NCI-H2107 (cell line): ENCODE data around the gene GUCY2F.

Source experiments
- DNase-seq: peaks from one replicate; lab custom pipeline; 2025; lab: John Stamatoyannopoulos, UW

The GUCY2F gene

DNA sequence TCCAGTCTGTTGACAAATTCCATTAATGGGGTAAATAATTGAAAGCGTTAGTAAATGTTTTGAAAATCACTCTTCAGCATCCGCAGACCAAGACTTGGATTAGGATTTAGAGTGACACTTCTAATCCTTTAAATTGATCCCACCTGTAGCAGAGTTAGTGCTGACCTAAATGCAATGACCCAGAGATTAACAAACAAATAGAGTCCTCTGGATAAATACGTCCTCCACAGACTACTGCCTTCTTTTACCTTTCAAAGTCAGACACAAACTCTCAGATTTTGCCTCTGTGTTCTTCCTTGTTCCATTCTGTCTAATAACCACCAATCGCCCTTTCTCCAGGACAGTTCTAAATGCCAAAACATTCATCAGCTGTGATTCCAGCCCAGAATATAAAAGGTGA is at the start of gene GUCY2F:
Gene GUCY2F, minus strand, starts transcription at position 101 of the 400 bp plus-strand sequence. CDS start 6,150 bp downstream, outside the sequence.
- no peak for DNase-seq

DNA sequence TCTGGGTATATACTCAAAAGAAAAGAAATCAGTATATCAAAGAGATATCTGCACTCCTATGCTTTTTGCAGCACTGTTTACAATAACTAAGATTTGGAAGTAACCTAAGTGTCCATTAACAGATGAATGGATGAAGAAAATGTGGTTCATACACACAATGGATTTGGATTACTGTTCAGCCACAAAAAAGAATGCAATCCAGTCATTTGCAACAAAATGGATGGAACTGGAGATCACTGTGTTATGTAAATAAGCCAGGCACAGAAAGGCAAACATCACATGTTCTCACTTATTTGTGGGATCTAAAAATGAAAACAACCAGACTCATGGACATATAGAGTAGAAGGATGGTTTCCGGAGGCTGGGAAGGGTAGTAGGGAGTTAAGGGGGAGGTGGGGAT is 37.1 kb upstream of the GUCY2F start:
- no peak for DNase-seq

- no peak for DNase-seq
These were observed 29.2 kb upstream of the GUCY2F start for GRCh38 chrX:109511113-109511512.

GRCh38 chrX:109508915-109509314 is 27.0 kb upstream of the GUCY2F start:
- no peak for DNase-seq

DNA sequence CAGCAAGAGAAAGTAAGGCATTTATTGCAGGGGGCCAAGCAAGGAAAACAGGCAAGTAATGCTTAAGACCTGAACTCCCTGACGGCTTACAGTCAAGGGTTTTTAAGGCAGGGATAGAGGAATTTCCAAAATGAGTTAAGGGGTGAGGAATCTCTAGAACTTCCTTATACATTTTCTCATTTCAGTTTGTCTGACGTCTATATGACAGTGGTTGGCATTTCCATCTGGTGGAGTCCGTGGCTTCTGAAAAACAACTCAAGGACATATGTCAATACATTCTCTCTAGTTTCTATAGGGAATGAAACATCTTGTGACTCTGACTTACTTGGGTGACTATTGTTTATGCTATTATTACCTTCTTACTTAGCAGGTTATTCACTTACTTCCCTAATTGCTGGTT is 19.3 kb upstream of the GUCY2F start:
- no peak for DNase-seq

- no peak for DNase-seq
These were observed 16.5 kb upstream of the GUCY2F start for GRCh38 chrX:109498434-109498833.

- DNase-seq = no peak
These were observed 7.3 kb upstream of the GUCY2F start for GRCh38 chrX:109489174-109489573.

GRCh38 chrX:109487640-109488039 is 5.8 kb upstream of the GUCY2F start:
- no peak for DNase-seq

GRCh38 chrX:109485470-109486340 is 3.8 kb upstream of the GUCY2F start:
- no peak for DNase-seq

DNA sequence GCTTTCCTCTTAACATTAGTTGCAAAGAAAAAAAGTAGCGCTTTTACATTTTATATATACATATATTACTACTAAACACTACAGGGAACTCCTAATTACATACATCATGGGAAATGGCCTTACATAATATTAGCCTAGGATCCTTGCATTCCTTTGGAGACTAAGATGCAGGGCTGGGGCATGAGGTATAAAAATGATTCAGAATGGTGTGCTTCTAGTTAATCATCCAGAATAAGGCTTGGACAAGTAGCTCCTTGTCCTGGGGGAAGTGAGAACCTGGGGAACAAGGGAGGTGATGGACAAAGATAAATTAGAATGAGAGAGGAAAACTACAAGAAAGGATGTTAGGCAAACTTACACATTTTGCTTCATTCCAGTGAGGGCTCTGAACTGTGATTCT is 3.0 kb upstream of the GUCY2F start:
- DNase-seq = no peak

DNA sequence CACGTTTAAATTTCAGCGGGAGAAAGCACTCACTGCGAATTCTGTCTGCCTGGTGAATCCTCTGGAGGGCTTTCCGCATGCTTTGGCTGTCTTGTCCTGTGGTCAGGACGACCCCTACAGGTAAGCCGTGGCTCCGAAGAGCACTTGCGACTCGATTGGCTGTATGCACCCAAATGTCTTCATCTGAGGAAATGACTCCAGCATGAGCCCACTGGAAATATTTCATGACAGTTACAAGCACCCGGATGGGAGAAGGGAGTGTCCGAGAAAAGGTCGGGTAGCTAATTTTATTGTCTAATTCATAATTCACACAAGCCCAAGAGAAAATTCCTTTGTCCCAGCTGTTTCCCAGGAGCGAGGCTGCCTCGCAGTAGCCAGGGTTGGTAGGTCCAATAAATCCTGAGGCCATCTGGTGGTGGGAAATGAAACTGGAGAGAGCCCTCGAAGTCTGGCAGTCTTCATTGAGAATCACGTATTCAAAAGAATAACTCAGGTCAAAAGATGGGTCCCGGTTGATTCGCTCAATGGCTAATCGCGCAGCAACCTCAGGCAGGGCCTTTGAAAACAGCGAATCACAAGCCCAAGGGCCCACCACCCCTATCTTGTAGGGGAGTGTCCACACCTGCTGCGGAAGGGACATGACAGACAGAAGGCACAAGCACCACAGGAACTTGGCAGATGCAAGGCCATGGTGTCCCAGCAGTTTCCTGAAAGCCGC is 6.6 kb downstream of the GUCY2F start:
- peak; percentile 15 for DNase-seq

DNA sequence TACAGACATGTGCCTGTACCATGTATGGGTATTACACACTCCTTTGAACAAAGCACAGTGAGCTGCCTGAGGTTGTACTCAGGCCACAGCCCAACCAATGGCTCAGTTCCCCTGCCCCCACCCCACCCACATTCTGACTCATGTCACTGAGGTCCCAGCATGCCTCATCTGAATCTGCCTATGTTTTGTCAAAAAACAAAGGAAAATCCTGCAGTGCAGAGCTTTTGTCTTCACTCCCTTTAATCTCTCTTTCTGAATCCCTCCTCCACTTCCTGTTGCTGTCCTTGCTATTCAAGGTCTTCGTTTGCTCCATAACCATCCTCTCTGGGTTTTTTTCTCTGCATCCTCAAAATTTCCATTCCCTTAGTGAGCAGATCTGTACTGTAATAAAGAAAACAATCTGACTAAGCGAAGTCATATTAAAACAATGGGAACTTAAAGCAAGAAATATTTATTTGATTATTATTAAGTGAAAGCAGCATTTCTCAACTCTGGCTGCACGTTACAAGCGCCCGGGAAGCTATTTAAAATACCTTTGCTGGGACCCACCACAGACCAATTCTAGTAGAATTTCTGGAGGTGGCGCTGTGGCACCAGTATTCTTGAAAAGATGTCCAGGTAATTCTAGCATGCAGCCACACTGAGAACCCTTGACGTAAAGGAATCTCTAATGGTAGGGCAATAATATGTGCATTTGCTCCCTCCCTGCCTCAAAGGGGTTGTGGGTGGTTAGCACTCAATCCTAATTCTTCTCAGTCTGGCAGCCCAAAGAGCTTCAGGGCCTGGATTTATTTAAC is 8.7 kb downstream of the GUCY2F start:
- DNase-seq = no peak

- DNase-seq = no peak
These were observed 17.7 kb downstream of the GUCY2F start for GRCh38 chrX:109464231-109464630.

DNA sequence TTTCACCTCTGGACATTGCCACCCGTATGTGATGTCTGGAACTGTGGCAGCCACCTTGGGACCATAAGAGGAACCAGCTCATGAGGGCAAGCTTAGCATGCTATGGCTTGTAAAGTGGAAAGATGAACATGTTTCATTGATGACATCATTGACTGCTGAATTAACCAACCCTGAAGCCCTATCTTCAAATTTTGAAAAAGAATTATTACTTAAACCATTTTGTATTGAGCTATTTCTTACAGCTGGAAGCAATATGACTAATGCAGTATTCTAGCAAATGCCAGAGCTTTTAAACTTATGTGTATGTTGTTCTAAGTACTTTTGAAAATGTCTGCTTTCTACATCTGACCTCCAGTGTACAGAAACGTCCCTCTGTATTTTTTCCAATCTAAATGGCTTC is 18.1 kb downstream of the GUCY2F start:
- DNase-seq = no peak

DNA sequence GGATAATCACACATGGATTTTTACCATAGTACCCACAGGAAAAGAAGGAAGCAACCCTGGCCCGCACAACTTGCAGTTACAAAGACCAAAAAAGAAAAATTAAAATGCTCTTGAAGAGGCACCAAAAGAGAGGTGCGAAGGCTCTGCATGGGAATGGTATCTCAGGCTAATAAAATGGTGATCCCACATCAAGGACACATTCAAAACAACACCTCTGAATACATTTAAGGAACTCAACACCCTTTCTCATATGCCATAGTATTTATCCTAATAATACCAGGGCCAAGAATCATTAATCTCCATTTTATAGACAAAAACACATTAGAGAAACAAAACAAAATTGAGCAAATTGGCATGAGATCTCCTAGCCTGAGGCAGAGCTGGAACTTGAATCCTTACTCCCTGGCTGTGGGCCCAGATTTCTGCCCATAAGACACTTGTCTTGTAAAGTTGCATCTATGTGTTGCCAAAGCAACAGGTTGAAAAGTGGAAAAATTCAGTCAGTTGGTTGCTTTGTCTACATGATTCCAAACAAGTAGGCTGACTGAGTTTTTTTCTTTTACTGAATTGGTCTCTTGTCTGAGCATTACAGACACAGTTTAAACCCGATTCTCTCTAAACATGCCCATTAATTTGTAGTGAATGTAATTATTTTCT is 33.5 kb downstream of the GUCY2F start:
- DNase-seq = no peak

- DNase-seq = no peak
These were observed 40.6 kb downstream of the GUCY2F start for GRCh38 chrX:109441266-109441665.

GRCh38 chrX:109440475-109440874 is 41.4 kb downstream of the GUCY2F start:
- DNase-seq = no peak

GRCh38 chrX:109409181-109409580 is 72.7 kb downstream of the GUCY2F start:
- no peak for DNase-seq

GRCh38 chrX:109403922-109404321 is 78.0 kb downstream of the GUCY2F start:
- no peak for DNase-seq

DNA sequence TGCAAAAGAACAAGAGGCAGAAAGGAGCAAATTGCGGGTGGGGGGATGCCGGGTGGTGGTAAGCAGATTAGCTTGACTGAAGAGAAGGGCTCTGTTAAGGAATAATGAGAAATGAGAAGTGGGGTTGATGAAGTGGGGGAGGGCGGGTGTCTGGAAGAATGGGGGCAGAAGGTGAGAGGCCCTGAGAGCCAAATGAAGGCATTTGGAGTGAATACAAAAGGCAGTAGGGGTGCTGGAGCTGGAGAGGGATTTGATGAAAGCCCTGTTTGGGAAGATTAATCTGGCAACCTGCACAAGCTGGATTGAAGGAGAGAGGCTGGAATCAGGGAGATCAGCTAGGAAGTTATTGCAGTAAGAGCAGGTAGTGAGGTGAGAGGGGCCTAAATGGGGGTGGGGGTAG is 82.1 kb downstream of the GUCY2F start:
- no peak for DNase-seq

GRCh38 chrX:109398833-109399232 is 83.1 kb downstream of the GUCY2F start:
- DNase-seq = no peak

- DNase-seq = no peak
These were observed 83.8 kb downstream of the GUCY2F start for GRCh38 chrX:109398061-109398460.
